OCI-LY1 (cell line): ENCODE data around the gene NEK6.

ENCODE experiments used
- H2AFZ ChIP-seq: fragments of 200-600 bp; sonication (generic), shearing (Covaris generic); 2 replicates; pipeline ENCODE4 v1.6.0; 2014; ENCODE audit warnings: antibody characterized with exemption, mild to moderate bottlenecking, low read length
- H3F3A ChIP-seq: fragments of 200-600 bp; sonication (generic), shearing (Covaris generic); 2 replicates; pipeline ENCODE4 v1.6.0; 2014; ENCODE audit warnings: mild to moderate bottlenecking, antibody characterized with exemption, low read length, moderate library complexity; ENCODE audit not compliant: insufficient read depth
- H3K27ac ChIP-seq: fragments of 200-600 bp; sonication (generic); 2 replicates; pipeline ENCODE4 v1.5.1; 2014; ENCODE audit warnings: low read length, mixed run types, mild to moderate bottlenecking, low read depth; ENCODE audit not compliant: poor library complexity, severe bottlenecking
- H3K27me3 ChIP-seq: fragments of 200-600 bp; sonication (generic); 2 replicates; pipeline ENCODE4 v1.6.0; 2014; ENCODE audit warnings: antibody characterized with exemption, mild to moderate bottlenecking, low read length, moderate library complexity; ENCODE audit not compliant: insufficient read depth
- H3K36me3 ChIP-seq: fragments of 200-600 bp; sonication (generic); 2 replicates; pipeline ENCODE4 v1.6.1; 2014; ENCODE audit warnings: mild to moderate bottlenecking, antibody characterized with exemption, low read length, moderate library complexity, mixed read lengths; ENCODE audit not compliant: insufficient read depth
- H3K4me1 ChIP-seq: fragments of 200-600 bp; sonication (generic); 2 replicates; pipeline ENCODE4 v1.5.1; 2014; ENCODE audit warnings: mild to moderate bottlenecking, low read length, moderate library complexity; ENCODE audit not compliant: insufficient read depth, severe bottlenecking
- H3K4me2 ChIP-seq: fragments of 200-600 bp; sonication (generic), shearing (Covaris generic); 2 replicates; pipeline ENCODE4 v1.6.1; 2014; ENCODE audit warnings: low read length
- H3K4me3 ChIP-seq: fragments of 200-600 bp; sonication (generic); 2 replicates; pipeline ENCODE4 v1.5.1; 2014; ENCODE audit warnings: low read length, low read depth, mild to moderate bottlenecking, mixed read lengths; ENCODE audit not compliant: poor library complexity, severe bottlenecking
- H3K79me2 ChIP-seq: fragments of 200-600 bp; shearing (Covaris generic); 2 replicates; pipeline ENCODE4 v1.6.1; 2016; ENCODE audit warnings: mixed run types, low read length, mixed read lengths; ENCODE audit not compliant: insufficient read depth
- H3K9ac ChIP-seq: fragments of 200-600 bp; sonication (generic), shearing (Covaris generic); 2 replicates; pipeline ENCODE4 v1.6.1; 2014; ENCODE audit warnings: mild to moderate bottlenecking, low read length, mixed read lengths
- H3K9me2 ChIP-seq: fragments of 200-600 bp; sonication (generic), shearing (Covaris generic); 2 replicates; pipeline ENCODE4 v1.6.1; 2014; ENCODE audit warnings: low read depth, mild to moderate bottlenecking, low read length, mixed read lengths
- H3K9me3 ChIP-seq: fragments of 200-600 bp; shearing (Covaris generic); 2 replicates; pipeline ENCODE4 v1.6.1; 2014; ENCODE audit warnings: low read length, mixed read lengths
- H4K20me1 ChIP-seq: fragments of 200-600 bp; sonication (generic), shearing (Covaris generic); 2 replicates; pipeline ENCODE4 v1.6.0; 2016; ENCODE audit warnings: mild to moderate bottlenecking, low read length; ENCODE audit not compliant: insufficient read depth
- EZH2 ChIP-seq: fragments of 200-600 bp; sonication (generic), shearing (Covaris generic); IDR thresholded peaks from 2 replicates; pipeline ENCODE4 v1.8.0; 2017; ENCODE audit warnings: borderline replicate concordance, mixed run types, mild to moderate bottlenecking, antibody characterized with exemption, low read length, moderate library complexity, mixed read lengths
- TF ChIP-seq, protein P1 (sequence below): fragments of 200-600 bp; sonication (generic), shearing (Covaris generic); IDR thresholded peaks from 2 replicates; pipeline ENCODE4 v1.5.1; 2017; ENCODE audit warnings: mild to moderate bottlenecking, antibody characterized with exemption, low read length, moderate library complexity, mixed read lengths

NEK6 gene

DNA sequence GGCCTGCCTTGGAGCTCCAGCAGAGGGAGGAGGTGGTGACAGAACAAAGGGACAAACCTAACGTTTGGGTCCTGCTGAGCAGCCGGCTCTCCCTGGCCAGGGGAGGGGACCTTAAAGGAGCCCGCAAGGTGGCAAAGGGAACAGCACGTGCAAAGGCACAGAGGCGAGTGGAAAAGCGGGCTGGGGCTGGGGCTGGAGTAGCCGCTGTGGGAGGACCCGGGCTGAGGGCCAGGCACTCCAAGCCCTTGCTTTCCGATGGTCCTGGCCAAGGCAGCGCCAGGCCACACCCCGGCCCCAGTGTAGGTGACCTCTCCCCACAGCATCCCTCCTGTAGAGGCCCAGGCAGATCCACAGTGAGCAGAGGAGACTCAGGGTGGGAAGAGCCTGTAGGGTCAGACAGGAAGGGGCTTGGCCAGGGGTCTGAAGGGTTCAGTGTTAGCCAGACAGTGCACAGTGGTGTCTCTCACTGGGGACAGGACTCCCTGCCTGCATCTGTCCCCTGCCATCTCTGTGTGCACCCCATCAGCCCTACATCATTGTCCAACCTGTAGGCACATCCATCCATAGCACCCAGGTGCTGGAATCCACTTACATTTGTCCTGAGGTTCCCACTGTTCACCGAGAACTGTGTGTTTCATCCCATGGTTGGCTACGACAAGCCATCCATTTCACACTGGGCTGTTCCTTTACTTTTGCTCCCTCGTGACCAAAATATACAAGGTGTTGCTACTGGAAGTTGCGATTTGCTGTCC is 77.0 kb downstream of the NEK6 start:
- no peak overlapping the region for H3K9ac ChIP-seq
- TF ChIP-seq, protein P1, sequence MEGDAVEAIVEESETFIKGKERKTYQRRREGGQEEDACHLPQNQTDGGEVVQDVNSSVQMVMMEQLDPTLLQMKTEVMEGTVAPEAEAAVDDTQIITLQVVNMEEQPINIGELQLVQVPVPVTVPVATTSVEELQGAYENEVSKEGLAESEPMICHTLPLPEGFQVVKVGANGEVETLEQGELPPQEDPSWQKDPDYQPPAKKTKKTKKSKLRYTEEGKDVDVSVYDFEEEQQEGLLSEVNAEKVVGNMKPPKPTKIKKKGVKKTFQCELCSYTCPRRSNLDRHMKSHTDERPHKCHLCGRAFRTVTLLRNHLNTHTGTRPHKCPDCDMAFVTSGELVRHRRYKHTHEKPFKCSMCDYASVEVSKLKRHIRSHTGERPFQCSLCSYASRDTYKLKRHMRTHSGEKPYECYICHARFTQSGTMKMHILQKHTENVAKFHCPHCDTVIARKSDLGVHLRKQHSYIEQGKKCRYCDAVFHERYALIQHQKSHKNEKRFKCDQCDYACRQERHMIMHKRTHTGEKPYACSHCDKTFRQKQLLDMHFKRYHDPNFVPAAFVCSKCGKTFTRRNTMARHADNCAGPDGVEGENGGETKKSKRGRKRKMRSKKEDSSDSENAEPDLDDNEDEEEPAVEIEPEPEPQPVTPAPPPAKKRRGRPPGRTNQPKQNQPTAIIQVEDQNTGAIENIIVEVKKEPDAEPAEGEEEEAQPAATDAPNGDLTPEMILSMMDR: no peak
- TF ChIP-seq EZH2: no peak
- H3K4me3 ChIP-seq: no peak overlapping the region
- H2AFZ ChIP-seq: no peak overlapping the region
- H3K27me3 ChIP-seq: peaks cover 4% of the 10 kb centered on the region; the same call in 1 of the 2 replicates
- no peaks in the 10 kb centered on the region for H3K36me3 ChIP-seq
- no peaks in the 10 kb centered on the region for H3K9me3 ChIP-seq
- no peaks in the 10 kb centered on the region for H3F3A ChIP-seq
- no peak overlapping the region for H3K27ac ChIP-seq
- H3K4me1 ChIP-seq: no peaks in the 10 kb centered on the region
- no peak overlapping the region for H3K4me2 ChIP-seq
- no peaks in the 10 kb centered on the region for H3K79me2 ChIP-seq
- no peaks in the 10 kb centered on the region for H4K20me1 ChIP-seq
- H3K9me2 ChIP-seq: no peaks in the 10 kb centered on the region

DNA sequence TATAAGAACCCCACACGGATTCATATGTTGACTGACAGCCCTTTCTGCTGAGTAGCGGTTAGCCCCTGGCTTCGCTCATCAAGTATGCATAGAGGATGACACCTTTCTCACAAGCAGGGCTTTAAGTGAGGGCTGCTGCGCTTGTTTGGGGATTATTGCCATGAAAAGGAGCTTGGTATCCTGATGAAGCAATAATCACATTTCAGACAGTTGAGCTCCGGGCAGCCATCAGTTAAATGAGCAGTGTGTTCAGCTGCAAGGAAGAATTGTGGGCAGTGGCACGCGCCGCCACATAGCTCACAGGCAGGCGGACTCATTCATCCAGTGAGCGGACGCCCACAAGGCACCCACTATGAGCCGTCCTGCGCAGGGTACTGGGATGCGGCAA is 77.6 kb downstream of the NEK6 start:
- H3F3A ChIP-seq: no peaks in the 10 kb centered on the region
- no peaks in the 10 kb centered on the region for H3K4me1 ChIP-seq
- H3K9ac ChIP-seq: no peak overlapping the region
- H2AFZ ChIP-seq: no peak overlapping the region
- no peaks in the 10 kb centered on the region for H4K20me1 ChIP-seq
- H3K27me3 ChIP-seq: peaks cover 4% of the 10 kb centered on the region; the same call in 1 of the 2 replicates
- no peaks in the 10 kb centered on the region for H3K79me2 ChIP-seq
- no peak for TF ChIP-seq EZH2
- TF ChIP-seq, protein P1: no peak
- no peak overlapping the region for H3K4me3 ChIP-seq
- H3K27ac ChIP-seq: no peak overlapping the region
- H3K9me3 ChIP-seq: no peaks in the 10 kb centered on the region
- no peaks in the 10 kb centered on the region for H3K9me2 ChIP-seq
- H3K4me2 ChIP-seq: no peak overlapping the region
- H3K36me3 ChIP-seq: no peaks in the 10 kb centered on the region

DNA sequence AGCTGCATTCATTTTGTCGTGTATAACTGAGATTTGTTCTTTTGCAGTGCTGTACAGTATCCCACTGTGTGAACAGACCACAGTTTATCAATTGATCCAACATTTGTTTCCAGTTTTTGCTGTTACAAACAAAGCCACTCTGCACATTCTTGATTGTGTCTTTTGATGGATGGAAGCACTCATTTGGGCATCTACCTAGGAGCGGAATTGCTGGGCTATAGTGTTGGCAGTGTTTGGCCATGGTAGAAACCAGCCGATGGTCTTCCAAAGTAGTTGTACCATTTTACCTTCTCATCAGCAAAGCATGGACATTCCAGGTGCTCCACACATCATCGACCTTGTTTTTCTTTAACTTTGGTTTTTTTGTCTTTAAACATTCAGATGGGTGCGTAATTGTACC is 79.8 kb downstream of the NEK6 start:
- Histone ChIP-seq H3K79me2 (no peaks in the 10 kb centered on the region), H3K4me1 (no peaks in the 10 kb centered on the region), H3K27ac (no peak overlapping the region), H3F3A (no peaks in the 10 kb centered on the region), H3K36me3 (no peaks in the 10 kb centered on the region), H2AFZ (no peak overlapping the region), H3K9ac (no peak overlapping the region), H3K9me2 (no peaks in the 10 kb centered on the region), H3K4me2 (no peak overlapping the region), H3K4me3 (no peak overlapping the region), H3K9me3 (no peaks in the 10 kb centered on the region), H4K20me1 (no peaks in the 10 kb centered on the region), H3K27me3 (no peaks in the 10 kb centered on the region)
- TF ChIP-seq EZH2: no peak
- TF ChIP-seq, protein P1: no peak
